ENCODE results near the gene MYL6. TPM values are rescaled to one million over a fixed set of nuclear protein-coding genes. Genes with fewer than 3 reads are reported as not detected.

MYL6 gene
- total and polyA plus RNA-seq, 10 of the 15 experiments (the other 5 are each of a cell fraction or from before 2014, with no cell fraction given): 1,000 to 4,116 (median 1,828) TPM

GRCh38 chr12:56157201-56158028 lies 744 bp upstream of the MYL6 start (continued):
- TF ChIP-seq, protein P1, sequence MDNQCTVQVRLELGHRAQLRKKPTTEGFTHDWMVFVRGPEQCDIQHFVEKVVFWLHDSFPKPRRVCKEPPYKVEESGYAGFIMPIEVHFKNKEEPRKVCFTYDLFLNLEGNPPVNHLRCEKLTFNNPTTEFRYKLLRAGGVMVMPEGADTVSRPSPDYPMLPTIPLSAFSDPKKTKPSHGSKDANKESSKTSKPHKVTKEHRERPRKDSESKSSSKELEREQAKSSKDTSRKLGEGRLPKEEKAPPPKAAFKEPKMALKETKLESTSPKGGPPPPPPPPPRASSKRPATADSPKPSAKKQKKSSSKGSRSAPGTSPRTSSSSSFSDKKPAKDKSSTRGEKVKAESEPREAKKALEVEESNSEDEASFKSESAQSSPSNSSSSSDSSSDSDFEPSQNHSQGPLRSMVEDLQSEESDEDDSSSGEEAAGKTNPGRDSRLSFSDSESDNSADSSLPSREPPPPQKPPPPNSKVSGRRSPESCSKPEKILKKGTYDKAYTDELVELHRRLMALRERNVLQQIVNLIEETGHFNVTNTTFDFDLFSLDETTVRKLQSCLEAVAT (IDR thresholded peaks at IDR 0.05): peak; percentile 90
- no peak for TF ChIP-seq TARDBP (IDR thresholded peaks at IDR 0.05; ENCODE audit: borderline replicate concordance)
- TF ChIP-seq CREM (IDR thresholded peaks at IDR 0.05; ENCODE audit: low read depth): peak; percentile 9; the same call in 1 of the 2 replicates
- peak; percentile 79 for TF ChIP-seq PKNOX1 (IDR thresholded peaks at IDR 0.05)
- TF ChIP-seq, protein P2, sequence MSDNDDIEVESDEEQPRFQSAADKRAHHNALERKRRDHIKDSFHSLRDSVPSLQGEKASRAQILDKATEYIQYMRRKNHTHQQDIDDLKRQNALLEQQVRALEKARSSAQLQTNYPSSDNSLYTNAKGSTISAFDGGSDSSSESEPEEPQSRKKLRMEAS (IDR thresholded peaks at IDR 0.05; ENCODE audit: low read depth, low read length): peak; percentile 3; the same call in 1 of the 2 replicates
- TF ChIP-seq RELB (IDR thresholded peaks at IDR 0.05; ENCODE audit: low read depth): 0 out of 2 replicates have a peak, but pooled peaks have one; percentile 27
- peak; percentile 20; the same call in 1 of the 2 replicates for TF ChIP-seq EED (IDR thresholded peaks at IDR 0.05; ENCODE audit: low read depth)
- TF ChIP-seq TAF1 (IDR thresholded peaks at IDR 0.05; ENCODE audit: borderline replicate concordance, low read depth, low read length): peak; percentile 84; the same call in 1 of the 2 replicates
- peak; percentile 40; the same call in 1 of the 2 replicates for TF ChIP-seq NFIC (IDR thresholded peaks at IDR 0.05; ENCODE audit: low read depth, low read length)
- 0 out of 2 replicates have a peak, but pooled peaks have one; percentile 0 for TF ChIP-seq ATF7 (IDR thresholded peaks at IDR 0.05; ENCODE audit: low read depth)
- peak; percentile 44 to 50; a peak in 2 of 4 replicates for TF ChIP-seq BHLHE40 (IDR thresholded peaks at IDR 0.05; ENCODE audit: borderline replicate concordance in 1 of 2, low read depth in 2 of 2, low read length in 1 of 2)
- TF ChIP-seq TBL1XR1 (IDR thresholded peaks at IDR 0.05; ENCODE audit: low read depth, low read length): peak; percentile 69
- TF ChIP-seq SMARCA5 (IDR thresholded peaks at IDR 0.05): peak; percentile 29; the same call in 1 of the 2 replicates
- TF ChIP-seq NBN (IDR thresholded peaks at IDR 0.05): 0 out of 2 replicates have a peak, but pooled peaks have one; percentile 66
- TF ChIP-seq PAX5 (IDR thresholded peaks at IDR 0.05; ENCODE audit: borderline replicate concordance, low read depth, low read length): peak; percentile 69; the same call in 1 of the 2 replicates
- 0 out of 2 replicates have a peak, but pooled peaks have one; percentile 21 for TF ChIP-seq SIN3A (IDR thresholded peaks at IDR 0.05; ENCODE audit: low read depth, low read length)
- TF ChIP-seq, protein P3, sequence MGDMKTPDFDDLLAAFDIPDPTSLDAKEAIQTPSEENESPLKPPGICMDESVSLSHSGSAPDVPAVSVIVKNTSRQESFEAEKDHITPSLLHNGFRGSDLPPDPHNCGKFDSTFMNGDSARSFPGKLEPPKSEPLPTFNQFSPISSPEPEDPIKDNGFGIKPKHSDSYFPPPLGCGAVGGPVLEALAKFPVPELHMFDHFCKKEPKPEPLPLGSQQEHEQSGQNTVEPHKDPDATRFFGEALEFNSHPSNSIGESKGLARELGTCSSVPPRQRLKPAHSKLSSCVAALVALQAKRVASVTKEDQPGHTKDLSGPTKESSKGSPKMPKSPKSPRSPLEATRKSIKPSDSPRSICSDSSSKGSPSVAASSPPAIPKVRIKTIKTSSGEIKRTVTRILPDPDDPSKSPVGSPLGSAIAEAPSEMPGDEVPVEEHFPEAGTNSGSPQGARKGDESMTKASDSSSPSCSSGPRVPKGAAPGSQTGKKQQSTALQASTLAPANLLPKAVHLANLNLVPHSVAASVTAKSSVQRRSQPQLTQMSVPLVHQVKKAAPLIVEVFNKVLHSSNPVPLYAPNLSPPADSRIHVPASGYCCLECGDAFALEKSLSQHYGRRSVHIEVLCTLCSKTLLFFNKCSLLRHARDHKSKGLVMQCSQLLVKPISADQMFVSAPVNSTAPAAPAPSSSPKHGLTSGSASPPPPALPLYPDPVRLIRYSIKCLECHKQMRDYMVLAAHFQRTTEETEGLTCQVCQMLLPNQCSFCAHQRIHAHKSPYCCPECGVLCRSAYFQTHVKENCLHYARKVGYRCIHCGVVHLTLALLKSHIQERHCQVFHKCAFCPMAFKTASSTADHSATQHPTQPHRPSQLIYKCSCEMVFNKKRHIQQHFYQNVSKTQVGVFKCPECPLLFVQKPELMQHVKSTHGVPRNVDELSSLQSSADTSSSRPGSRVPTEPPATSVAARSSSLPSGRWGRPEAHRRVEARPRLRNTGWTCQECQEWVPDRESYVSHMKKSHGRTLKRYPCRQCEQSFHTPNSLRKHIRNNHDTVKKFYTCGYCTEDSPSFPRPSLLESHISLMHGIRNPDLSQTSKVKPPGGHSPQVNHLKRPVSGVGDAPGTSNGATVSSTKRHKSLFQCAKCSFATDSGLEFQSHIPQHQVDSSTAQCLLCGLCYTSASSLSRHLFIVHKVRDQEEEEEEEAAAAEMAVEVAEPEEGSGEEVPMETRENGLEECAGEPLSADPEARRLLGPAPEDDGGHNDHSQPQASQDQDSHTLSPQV (IDR thresholded peaks at IDR 0.05): no peak
- TF ChIP-seq ZNF384 (IDR thresholded peaks at IDR 0.05; ENCODE audit: borderline replicate concordance, low read depth, low read length): peak; percentile 82
